Left ventricle myocardium inferior (tissue), 1 donor: ENCODE results near the gene SIRT2. TPM values are rescaled to one million over a fixed set of nuclear protein-coding genes. Genes with fewer than 3 reads are reported as not detected.

Source experiments
- DNase-seq: peaks from one replicate; pipeline ENCODE4 v3.0.0-alpha.2; 2020
- H3K27ac ChIP-seq: fragments of 200-600 bp; replicated peaks from 2 replicates; pipeline ENCODE4 v1.8.0; 2021
- H3K27me3 ChIP-seq: fragments of 200-600 bp; 2 replicates; pipeline ENCODE4 v1.8.0; 2021; ENCODE audit warnings: low read depth
- H3K36me3 ChIP-seq: fragments of 200-600 bp; 2 replicates; pipeline ENCODE4 v1.8.0; 2021
- H3K4me1 ChIP-seq: fragments of 200-600 bp; 2 replicates; pipeline ENCODE4 v1.8.0; 2021
- H3K4me3 ChIP-seq: fragments of 200-600 bp; 2 replicates; pipeline ENCODE4 v1.8.0; 2021; ENCODE audit warnings: mild to moderate bottlenecking, moderate library complexity
- H3K9me3 ChIP-seq: fragments of 200-600 bp; replicated peaks from 2 replicates; pipeline ENCODE4 v1.8.0; 2021
- CTCF ChIP-seq: fragments of 200-600 bp; IDR thresholded peaks from 2 replicates; pipeline ENCODE4 v1.8.0; 2021; ENCODE audit warnings: antibody characterized with exemption, mild to moderate bottlenecking, borderline replicate concordance
- intact Hi-C: fragments of 100-400 bp; cut with micrococcal nuclease; formaldehyde crosslinking; loops from one replicate; pipeline ENCODE4 v1.11.0; 2022
- long read RNA-seq: library from polyadenylated mRNA; unstranded; transcript quantifications from one replicate; pipeline ENCODE4 v2.0.0, GENCODE V29; 2021
- total RNA-seq: library from RNA; stranded (reverse); fragmentation: NEBNext Ultra II Directional; extraction: Animal tissue kit (Norgen Biotek cat#: 25700); gene quantifications from one replicate; pipeline ENCODE4 v1.2.1, GENCODE V29; 2021
- donor health status: DM: no; HTN: yes; CAD: no; lungs with severe emphysema.

The SIRT2 gene
- 99.0 TPM for total RNA-seq
- long read RNA-seq, transcript SIRT2-204 (15 exons, 2,062 nt) = major isoform, 147 of 259 reads
- long read RNA-seq, transcript SIRT2-201 (16 exons, 2,070 nt) = minor isoform, 26 of 259 reads
- long read RNA-seq, partial matches to known transcripts = 8 of 259 reads
- long read RNA-seq, other reads (novel, unspliced or antisense) = 74 of 259 reads

- peak; percentile 100 for DNase-seq
- Histone ChIP-seq H3K27me3 (no peaks in the 10 kb centered on the region), H3K36me3 (peaks cover under 1% of the 10 kb centered on the region), H3K9me3 (no peaks in the 10 kb centered on the region), H3K4me3 (peak within 1 kb of the TSS; percentile 94), H3K27ac (peak within 1 kb of the TSS; percentile 92), H3K4me1 (peaks cover 45% of the 10 kb centered on the region)
- intact Hi-C loops = no loop called here
- TF ChIP-seq CTCF = no peak
Measured at GRCh38 chr19:38899447-38900201, at the start of gene SIRT2, which contains the start of gene NFKBIB. SIRT2 (minus strand) TSS chr19:38899618; CDS start chr19:38899521, 97 bp downstream. NFKBIB (plus strand) TSS chr19:38899969; CDS start chr19:38900033, 64 bp downstream.

- intact Hi-C loops = no loop called here
- Histone ChIP-seq H3K4me3 (no peak overlapping the region), H3K27me3 (peaks cover 13% of the 10 kb centered on the region), H3K27ac (no peak overlapping the region), H3K9me3 (no peaks in the 10 kb centered on the region), H3K36me3 (peaks cover 4% of the 10 kb centered on the region), H3K4me1 (peaks cover 12% of the 10 kb centered on the region)
- no peak for TF ChIP-seq CTCF
- DNase-seq = no peak
Measured at GRCh38 chr19:38946229-38947010, 47.0 kb upstream of the SIRT2 start.

- Histone ChIP-seq H3K9me3 (no peaks in the 10 kb centered on the region), H3K27ac (no peak overlapping the region), H3K36me3 (peaks cover 4% of the 10 kb centered on the region), H3K4me3 (no peak overlapping the region), H3K4me1 (peaks cover 12% of the 10 kb centered on the region), H3K27me3 (peaks cover 13% of the 10 kb centered on the region)
- intact Hi-C loops = no loop called here
- DNase-seq = no peak
- no peak for TF ChIP-seq CTCF
Measured at GRCh38 chr19:38945562-38946228, 46.3 kb upstream of the SIRT2 start.

- peaks cover 6% of the 10 kb centered on the region for H3K4me1 ChIP-seq
- TF ChIP-seq CTCF = no peak
- intact Hi-C loops = no loop called here
- peaks cover 4% of the 10 kb centered on the region for H3K36me3 ChIP-seq
- DNase-seq = no peak
- H3K4me3 ChIP-seq = no peak overlapping the region
- no peak overlapping the region for H3K27ac ChIP-seq
- H3K27me3 ChIP-seq = peaks cover 7% of the 10 kb centered on the region
- H3K9me3 ChIP-seq = no peaks in the 10 kb centered on the region
Measured at GRCh38 chr19:38944981-38945506, 45.6 kb upstream of the SIRT2 start.
